HG02973 (cell line): ENCODE data around the gene TRIM63.
"Not testable (repeated sequence)": the region's sequence is repeated elsewhere in the genome, so short reads cannot be mapped to it uniquely, and the experiment has no call there.

Experiments used
- ATAC-seq: cut with Tn5 transposase; IDR thresholded peaks from one replicate; pipeline ENCODE4 v1.9.1; 2021; ENCODE audit warnings: moderate library complexity; ENCODE audit not compliant: unreplicated experiment

Gene TRIM63

DNA sequence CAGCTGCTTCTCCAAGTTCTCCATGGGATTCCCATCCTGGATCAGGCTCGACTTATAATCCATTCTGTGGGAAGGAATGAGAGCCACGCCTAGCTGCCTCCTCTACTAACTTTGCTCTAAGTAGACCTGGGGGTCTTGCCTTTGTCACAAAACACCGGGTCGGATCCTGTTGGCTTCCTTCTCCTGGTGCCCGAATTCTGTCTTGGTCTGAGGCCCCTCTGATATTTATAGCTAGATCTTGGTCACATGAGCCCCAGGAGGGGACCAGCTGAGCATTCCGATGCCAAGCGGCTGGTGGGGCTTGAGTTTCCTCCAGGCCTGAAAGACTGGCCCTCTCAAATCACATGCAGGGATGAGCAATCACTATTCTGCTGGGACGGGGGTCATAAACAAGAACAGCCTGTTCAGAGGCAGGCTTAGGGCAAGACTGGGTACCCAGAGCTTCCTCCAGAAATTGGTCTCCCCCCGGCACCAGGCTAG, at the start of gene TRIM63:
Gene TRIM63, minus strand, starts transcription at position 199 of the 480 bp plus-strand sequence. Its CDS starts 136 bp downstream, at position 63.
- no peak for ATAC-seq

DNA sequence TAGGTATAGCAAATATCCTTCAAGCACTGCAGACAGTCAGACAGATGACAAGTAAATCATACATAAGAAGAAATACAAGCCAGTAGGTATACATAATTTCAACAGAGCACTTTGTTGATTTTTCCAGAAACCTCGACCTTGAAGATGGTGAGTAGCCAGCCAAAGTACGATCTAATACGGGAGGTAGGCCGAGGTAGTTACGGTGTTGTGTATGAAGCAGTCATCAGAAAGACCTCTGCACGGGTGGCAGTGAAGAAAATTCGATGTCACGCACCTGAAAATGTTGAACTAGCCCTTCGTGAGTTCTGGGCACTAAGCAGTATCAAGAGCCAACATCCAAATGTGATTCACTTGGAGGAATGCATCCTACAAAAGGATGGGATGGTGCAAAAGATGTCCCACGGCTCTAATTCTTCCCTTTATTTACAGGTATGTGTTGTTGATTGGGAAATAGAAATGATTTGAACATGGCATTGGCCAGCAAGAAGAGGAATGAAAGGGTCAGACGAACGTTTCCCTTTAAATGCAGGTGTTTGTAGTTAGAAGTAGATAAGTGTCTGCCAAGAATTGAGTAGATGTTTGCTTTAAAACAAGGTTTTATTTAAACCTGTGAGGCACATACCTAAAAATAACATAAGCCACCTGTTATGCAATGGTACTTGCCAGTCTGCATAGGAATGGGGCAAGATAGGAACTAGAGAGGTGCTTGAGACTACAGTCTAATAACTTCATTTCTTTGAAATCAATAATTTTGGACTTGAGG, 46.9 kb upstream of the TRIM63 start:
- no peak for ATAC-seq

DNA sequence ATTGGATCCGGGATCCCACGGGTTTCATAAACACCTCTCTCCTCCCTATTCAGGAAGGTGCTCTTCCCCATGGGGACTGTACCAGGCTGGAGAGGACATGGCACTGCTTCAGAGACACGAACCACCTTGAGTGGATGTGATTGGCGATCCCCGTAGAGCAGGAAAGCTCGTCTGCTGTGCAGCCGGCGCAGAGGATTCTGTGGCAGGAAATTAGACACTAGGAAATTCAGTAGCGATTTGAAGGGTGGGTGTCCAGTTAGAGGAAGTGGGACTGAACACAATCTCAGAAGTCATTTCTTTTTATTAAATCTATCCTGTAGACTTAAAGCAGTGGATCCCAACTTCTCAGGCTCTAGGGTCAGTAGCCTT, 45.0 kb upstream of the TRIM63 start:
- peak; percentile 2 for ATAC-seq

DNA sequence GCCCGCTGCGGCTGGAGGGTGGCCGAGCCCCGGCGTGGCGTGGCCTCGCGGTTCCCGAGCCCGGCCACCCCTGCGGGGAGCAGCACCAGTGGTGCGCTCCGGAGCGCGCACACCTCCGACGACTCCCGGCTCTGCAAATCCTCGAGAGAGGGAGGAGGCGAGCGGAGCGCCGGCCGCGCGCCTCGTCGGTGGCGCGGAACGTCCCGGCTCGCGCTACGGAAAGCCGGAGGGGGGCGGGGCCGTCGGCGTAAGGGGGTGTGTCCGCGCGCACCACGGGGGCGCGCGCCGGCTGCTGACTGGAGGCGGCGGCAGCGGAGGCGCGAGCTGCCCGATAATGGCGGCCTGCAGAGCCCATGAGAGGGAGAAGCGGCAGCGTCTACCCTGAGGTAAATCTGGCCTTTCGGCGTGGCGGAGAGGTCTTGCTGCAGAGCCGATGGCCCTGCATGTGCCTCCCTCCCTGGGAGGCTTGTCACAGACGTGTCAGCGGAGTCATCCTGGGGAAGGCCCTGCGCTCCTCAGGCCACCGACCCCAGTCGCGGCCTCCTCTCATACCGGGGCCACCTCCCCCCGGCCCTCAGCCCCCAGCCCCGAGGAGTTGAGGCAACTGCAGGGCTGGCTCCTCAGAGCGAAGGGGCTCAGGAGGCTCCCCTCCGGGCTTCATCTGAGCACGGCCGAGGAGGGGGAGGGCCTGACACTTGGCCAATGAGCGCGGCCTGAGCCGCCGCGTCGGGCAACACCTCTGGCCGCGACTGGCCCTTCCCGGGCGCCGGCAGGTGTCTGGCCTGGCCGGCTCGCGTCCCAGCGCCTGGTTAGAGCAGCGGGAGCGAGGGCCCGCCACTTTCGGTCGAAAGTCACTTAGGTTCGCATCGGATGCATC, 44.3 kb upstream of the TRIM63 start, which contains the start of gene PDIK1L:
Gene PDIK1L, plus strand, starts transcription at position 295 of the 877 bp plus-strand sequence. CDS start 2,485 bp downstream, outside the sequence.
- peak; percentile 67 for ATAC-seq

DNA sequence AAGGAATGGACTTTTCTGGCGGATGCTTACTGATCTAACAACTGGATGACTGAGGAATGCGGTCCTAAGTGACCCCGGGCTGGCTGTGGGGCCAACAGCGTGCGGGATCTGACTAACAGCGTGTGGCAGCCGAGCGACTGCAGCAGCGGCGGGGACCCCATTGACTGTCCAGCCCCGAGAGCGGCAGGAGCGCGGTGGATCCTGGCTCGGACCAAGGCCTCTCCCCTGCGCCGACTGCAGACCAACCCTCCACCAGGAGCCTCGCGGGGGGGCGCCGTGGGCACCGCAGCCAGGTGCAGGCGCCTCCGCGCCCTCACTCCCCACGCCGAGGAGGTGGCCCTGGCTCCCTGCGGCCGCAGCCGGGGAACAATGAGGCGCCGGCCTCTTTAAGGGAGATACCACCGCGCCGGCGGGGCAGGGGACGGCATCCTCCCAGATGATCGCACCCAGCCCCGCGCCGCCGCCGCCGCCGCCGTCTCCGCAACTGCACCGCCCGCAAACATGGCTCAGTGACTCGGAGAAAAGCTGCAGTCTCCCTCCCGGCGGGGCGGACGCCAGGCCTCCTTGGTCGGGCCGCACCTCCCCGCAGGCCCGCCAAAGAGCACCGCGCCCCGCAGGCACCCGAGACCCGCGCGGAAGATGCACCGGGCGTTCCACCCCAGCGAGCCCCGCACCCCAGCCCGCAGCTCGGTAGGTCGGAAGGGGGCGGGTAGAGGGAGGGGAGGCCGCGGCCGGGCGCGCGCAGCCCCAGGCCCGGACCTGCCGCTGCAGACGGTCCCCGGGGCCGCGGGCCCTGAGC, 43.5 kb upstream of the TRIM63 start:
- peak; percentile 38 for ATAC-seq

DNA sequence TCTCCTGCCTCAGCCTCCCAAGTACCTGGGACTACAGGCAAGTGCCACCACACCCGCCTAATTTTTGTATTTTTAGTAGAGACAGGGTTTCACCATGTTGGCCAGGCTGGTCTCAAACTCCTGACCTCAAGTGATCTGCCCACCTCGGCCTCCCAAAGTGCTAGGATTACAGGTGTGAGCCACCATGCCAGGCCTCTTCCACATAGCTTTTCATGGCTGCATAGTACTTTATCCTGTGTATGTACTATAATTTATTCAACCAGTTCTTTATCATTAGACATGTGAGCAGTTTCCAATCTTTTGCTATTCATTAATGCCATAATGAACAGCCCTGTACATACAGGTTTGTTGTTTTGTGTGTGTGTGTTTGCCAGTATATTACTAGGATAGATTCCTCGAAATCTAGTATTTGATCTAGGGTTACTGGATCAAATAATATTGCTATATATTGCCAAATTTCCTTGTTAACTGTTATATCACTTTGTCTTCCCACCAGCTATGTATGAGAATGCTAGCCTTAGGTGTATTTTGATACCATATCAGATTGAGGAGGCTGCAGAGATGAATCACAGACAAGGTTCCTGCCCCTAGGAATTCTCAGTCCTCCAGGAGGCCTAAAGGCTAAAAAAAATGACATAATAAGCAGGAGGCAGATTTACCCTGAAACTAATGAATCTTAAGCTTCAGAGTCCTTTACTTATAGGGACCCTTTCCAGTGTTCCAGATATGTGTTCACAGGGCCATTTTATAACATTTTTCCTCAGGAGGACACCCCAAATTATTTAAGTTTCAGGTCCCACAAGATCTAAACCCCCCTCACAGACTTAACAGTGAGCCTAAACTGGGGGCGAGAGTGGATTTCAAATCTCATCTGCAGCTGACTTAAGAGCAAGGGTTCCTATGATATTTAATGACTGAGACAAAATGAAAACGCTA, 42.1 kb upstream of the TRIM63 start:
- no peak for ATAC-seq

DNA sequence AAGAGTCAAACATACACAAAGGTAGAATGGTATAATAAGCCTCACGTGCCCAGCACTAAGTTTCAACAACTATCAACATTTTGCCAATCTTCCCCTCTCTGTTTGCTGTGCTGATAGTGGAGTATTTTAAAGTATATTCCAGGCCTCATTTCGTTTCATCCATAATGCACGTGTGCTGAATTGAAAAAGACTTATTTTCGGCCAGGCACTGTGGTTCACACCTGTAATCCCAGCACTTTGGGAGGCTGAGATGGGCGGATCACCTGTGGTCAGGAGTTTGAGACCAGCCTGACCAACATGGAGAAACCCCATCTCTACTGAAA, 37.8 kb upstream of the TRIM63 start:
- not testable (repeated sequence) for ATAC-seq

DNA sequence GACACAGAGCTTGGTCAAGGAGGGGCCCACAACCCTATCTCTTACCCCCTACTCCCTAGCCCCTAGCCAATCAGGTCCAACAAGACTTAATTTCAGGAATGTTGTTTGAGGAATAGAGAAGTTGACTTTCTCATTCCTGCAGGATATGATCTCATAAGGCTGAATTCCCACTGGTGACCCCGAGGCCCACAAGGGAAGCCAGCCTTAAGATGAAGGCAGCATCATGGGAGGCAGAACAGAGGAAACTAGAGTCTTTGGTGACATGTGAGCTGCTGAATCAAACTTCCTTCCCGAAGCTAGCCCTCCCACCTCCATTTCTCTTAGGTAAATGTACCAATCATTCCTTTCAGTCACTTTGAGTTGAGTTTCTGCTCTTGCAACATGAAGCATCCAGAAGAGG, 35.1 kb upstream of the TRIM63 start:
- no peak for ATAC-seq

DNA sequence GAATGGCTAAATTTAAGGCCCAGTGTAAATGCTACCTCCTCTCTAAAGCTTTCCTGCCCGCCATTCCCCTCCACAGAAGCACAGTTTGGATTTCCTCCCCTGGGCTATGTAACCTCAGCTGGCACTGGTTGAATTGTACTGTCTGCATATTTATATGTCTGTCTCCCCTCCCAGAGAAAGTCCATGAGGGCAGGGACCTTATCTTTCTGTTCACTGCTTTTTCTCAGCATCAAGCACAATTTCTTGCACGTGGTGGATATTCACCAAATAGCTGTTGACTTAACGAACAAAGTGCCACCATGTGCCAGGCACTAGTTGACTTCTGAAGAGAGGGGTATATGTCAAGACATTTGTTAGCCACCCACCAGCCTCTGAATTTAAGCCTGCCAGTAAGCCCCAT, 34.7 kb upstream of the TRIM63 start:
- no peak for ATAC-seq

DNA sequence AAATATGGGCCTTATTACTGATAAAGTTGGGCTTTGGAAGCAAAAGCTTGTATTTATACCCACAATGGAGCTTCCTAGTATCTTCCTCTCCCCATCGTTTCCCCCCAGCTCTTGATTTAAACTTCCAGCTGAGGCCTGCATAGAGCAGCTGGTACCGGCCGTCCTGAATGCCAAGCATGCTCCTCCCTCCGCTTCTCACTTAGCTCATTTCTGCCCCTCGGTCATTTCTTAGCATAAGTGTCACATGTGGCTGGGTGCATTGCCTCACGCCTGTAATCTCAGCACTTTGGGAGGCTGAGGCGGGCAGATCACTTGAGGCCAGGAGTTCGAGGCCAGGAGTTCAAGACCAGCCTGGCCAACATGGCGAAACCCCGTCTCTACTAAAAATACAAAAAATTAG, 32.8 kb upstream of the TRIM63 start:
- not testable (repeated sequence) for ATAC-seq

DNA sequence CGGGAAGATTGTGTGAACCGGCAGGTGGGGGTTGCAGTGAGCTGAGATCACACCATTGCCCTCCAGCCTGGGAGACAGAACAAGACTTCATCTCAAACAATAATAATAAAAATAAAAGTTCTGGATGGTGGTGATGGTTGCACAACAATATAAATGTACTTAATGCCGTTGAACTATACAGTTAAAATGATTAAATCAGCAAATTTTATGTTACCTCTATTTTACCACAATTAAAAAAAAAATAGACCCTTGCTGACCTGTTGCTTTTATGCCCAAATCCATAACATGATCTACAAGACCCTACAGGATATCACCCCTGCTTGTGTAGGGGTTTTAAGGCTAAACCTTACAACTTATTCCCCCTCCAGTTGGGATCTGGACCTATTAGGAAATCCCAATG, 32.4 kb upstream of the TRIM63 start:
- no peak for ATAC-seq

DNA sequence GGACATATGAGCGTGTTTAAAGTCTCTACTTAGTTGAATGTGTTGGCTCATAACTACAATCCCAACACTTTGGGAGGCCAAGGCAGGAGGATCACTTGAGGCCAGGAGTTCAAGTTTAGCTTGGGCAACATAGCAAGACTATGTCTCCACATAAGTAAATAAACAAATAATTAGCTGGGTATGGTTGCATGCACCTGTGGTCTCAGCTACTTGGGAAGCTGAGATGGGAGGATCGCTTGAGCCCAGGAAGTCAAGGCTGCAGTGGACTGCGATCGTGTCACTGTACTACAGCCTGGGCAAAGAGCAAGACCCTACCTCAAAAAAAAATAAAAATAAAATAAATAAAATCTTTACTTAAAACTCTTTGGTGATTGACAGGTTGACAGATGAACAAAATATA, 31.2 kb upstream of the TRIM63 start:
- no peak for ATAC-seq

DNA sequence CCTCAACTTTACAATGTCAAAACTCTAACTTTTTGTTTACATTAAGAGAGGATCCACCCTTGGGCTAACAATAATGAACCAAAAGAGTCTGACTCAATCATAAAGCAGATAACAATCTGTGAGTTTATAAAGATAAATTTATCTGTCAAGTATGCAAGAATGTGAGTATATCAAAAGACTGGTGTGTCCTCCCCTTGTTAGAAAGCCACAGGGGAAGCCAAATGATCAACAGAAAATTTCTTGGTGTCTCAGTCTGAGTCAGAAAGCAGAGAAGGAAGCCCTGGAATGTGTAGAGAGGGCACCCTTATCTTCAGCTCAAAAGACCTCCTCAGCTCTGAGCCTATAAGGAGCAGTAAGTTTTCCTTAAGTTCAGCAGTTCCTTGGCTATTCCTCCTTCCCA, 30.3 kb upstream of the TRIM63 start:
- no peak for ATAC-seq

DNA sequence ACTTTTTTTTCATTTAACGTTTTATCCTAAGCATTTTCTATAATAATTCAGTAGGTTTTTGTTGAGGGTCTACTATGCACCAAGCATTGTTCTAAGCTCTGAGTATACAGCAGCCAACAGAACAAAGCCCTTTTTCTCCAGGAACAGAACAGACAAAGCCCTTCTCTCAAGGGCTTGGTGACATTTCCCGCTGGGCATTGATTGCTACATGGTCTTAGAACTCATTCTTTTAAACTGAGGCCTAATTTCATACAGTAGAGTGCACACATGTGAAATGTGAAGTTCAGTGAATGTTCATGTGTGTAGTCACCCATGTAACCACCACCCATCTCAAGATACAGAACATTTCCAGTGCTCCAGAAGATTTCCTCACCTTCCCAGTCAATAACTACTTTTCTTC, 29.0 kb upstream of the TRIM63 start:
- ATAC-seq = no peak

DNA sequence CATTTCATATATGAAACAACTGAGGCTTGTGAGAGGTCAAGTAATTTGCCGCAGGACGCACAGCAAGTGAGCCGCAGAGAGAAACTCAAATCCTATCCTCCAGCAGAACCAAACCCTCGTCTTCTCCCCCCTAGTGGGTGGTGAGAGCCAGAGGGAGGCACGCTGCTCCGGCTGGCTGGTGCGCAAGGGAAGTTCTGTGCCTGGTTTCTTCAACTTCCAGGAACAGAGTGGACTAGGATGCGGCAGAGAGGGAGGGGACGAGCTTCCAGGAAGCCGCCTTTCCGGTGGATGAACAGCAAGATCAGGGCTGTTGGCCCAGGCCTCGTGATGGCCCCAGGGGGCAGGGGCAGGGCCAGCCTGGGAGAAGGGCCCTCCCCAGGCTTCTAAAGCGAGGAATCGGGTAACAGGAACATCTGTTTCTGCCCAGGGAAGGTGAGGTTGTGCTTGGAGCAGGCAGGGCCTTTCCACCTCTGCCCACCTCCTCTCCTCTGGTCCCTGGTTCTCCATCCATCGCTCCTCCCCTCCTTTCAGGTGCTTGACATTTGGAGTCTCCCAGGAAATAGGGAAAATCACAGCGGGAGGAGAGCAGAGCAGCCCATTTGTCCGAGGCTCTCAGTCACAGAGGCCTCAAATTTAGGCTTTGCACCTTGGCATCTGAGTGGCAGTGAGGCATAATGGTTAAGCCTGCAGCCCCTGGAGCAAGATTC, 27.4 kb upstream of the TRIM63 start:
- no peak for ATAC-seq

DNA sequence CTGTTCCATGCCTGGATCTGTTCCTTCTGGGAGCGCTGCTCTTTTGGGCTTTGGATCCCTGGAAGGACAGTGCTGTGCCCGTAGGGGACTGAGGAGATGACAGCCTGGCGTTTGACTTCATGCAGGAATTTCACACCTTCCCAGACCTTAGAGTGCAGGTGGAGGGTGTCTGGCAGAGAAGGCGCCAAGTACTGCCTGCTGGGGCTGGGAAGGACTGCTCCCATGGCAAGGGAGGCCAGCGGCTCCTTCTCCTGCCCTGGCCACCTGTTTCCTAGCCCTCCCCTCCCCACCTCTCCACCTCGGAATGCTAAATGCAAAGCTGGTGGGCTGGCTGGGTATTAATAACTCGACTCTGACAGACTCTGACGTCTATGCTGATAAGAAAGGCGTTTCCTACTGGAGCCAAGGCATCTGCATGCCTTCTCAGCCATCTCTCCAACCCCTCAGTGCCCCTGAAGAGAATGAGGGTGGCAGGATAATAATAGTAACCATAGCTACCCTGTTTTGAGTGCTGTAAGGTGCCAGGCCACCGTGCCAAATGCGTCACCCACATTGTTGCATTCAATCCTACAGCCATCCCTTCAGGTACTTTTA, 26.7 kb upstream of the TRIM63 start:
- no peak for ATAC-seq

DNA sequence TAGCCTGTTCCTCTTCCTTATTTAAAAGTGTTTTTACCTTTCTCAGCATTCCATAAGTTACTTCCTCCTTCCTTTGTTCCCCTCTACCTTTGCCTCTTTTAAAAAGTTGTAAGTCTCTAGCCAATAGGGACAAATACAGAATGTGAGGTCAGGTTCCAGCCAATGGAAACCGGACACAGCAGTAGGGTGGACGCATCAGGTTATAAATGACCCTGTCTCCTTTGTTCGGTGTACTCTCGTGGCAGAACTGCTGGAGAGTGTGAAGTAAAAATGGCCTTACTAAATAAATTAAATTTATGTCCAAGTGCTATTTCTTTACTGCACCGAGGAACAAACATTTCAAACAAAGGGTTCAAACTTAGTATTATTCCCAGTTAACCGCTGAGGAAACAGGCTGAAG, 26.1 kb upstream of the TRIM63 start:
- not testable (repeated sequence) for ATAC-seq

DNA sequence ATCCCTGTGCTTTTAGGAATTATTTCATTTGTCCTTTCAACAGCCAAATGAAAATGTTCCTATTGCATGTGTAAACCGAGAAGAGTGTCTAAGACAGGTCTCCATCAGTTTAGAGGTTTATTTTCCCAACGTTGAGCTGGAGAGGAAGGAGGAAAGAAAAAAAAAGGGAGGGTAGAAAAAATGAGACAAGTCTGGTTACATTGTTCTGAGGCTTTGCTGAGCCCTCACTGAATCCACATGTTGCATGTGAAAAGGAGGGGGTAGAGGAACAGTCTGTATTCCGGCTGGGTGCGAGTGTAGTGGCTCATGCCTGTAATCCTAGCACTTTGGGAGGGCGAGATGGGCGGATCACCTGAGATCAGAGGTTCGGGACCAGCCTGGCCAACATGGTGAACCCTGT, 25.0 kb upstream of the TRIM63 start:
- ATAC-seq = no peak

DNA sequence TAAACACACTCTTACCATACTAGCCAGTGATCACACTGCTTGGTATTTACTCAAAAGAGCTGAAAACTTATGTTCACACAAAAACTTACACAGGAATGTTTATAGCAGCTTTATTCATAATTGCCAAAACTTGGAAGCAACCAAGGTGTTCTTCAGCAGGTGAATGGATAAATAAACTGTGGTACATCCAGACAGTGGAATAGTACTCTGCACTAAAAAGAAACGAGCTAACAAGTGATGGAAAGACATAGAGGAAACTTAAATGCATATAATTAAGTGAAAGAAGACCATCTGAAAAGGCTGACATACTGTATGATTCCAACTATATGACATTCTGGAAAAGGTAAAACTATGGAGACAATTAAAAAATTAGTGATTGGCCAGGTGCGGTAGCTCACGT, 23.5 kb upstream of the TRIM63 start:
- ATAC-seq = no peak
